Inflammatory macrophage (primary cell): ENCODE results near the gene RAB9A.
"Not testable (repeated sequence)": the region's sequence is repeated elsewhere in the genome, so short reads cannot be mapped to it uniquely, and the experiment has no call there.

Experiments used
- DNase-seq, 2 donors: peaks; one replicate each; pipeline ENCODE4 v3.0.0-alpha.2; 2020 to 2022
- total RNA-seq, 18 experiments: gene quantifications; one replicate each; lab custom pipeline; 2026; ENCODE audit warnings: mixed read lengths in 6 of 18, inconsistent platforms in 2 of 18; lab: John Stamatoyannopoulos, UW

Gene RAB9A, protein sequence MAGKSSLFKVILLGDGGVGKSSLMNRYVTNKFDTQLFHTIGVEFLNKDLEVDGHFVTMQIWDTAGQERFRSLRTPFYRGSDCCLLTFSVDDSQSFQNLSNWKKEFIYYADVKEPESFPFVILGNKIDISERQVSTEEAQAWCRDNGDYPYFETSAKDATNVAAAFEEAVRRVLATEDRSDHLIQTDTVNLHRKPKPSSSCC
- total RNA-seq, result 21.9 to 51.3 (median 35.8) reads per million in 18 experiments

DNA sequence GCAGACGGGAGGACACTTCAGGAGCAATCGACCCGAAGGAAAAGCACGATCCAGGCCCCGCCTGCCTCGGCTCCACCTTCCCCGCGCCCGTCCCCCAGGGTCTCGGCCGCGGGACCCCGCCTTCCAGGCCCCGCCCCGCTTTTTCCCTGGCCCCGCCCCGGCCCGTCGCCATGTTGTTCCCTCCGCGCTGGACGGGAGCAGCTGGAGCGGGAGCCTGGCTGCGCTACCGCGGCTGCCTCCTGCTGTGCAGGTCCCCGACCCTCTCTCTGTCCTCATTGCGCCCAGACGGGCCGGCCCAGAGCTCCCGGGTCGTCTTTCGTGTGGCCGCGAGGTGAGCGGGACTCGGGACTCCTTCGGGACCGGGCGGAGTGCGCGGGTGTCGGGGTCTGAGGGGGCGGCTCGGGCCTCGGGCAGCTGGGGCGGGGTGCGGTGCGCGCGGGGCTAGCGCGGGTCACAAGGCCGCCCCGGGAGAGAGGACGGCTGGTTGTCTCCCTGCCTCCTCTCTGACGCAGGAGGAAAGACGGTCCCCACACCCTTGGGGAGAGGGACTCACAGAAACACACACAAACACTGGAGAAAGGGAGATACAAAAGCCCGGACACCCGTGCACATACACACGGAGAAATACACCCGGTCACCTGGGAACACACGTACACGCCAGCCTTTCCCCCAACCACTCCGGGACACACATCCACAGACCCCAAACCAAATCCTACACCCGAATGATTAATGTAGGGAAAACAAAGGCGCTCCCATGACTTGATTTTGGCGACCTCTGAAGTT lies at the start of gene RAB9A:
TSS of gene RAB9A (plus strand) at position 171 of the 783 bp plus-strand sequence. CDS start 19,619 bp downstream, outside the sequence.
- DNase-seq, result peak; percentile 74 to 80

DNA sequence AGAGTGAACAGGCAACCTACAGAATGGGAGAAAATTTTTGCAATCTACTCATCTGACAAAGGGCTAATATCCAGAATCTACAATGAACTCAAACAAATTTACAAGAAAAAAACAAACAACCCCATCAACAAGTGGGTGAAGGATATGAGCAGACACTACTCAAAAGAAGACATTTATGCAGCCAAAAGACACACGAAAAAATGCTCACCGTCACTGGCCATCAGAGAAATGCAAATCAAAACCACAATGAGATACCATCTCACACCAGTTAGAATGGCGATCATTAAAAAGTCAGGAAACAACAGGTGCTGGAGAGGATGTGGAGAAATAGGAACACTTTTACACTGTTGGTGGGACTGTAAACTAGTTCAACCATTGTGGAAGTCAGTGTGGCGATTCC lies 47.2 kb upstream of the RAB9A start:
- not testable (repeated sequence) for DNase-seq

DNA sequence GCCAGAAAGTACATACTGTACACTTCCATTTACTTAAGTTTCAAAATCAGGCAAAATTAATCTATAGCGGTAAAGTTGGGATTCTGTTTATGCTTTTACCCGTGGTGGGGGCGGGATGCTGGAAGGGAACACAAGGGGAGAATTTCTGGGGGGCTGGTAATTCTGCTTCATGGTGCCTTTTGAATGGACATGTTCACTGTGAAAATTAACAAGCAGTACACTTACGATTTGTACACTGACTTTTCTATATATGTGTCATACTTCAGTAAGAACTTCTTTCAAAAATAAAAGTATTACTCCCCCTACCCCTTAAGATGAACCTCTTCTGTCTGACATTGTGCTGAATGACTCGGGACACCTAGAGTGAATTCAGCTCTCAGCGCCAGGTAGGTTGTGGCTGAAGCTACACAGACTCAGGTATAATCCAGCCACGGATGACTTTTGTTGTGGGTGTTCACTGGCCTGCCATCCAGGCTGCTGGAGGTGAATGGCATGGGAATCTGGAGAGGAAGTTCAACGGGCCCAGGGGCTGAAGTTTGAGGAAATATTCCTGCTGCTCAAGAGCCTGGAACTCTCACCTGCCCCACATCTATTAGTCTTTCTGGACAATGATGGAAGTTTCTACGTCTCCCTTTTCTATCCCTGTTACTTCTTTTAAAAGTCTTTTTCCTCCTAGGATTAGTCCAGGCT lies 43.3 kb upstream of the RAB9A start:
- no peak for DNase-seq

DNA sequence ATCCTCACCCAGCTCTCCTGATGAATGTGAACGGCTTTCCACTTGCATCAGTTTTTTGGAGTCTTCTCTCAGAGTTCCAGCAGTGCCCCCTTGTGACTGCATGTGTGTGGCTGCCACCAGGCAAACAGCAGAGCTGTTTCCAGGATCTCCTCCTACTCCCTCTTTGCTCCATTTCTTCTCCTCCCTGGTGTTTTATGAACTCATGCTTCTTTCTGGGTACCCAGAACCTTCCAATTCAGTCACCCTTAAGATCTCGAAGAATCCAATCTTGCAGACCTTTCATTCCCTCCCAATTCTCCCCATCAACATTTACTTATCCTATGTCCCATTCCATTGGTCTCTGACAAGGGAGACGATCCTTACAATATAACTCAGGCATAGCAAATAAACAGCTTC lies 42.8 kb upstream of the RAB9A start:
- peak in 1 of 2 donors; percentile 60 for DNase-seq

DNA sequence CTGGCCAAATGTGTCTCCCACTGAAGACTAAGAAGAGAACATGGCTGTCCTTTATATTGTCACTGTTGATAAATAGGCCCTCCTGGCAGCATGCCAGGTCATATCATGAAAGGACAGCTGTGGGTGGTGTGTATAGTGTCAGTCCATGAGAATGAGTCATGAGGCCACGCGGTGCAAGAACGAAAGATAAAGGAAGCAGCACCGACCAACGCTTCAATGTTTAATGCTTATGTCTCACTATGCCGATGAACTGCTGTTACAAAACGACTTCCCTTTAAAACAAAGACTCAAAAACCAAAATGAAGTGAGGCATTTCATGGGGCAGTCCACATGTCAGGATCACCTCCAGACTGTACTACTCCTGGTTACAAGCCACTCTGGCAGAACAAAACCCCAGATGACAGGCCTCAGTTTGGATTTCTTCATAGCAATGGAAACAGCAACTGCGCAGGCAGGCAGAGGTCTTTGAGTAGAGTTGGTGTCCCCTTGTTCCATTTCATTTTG lies 41.2 kb upstream of the RAB9A start:
- peak; percentile 56 to 88 for DNase-seq

DNA sequence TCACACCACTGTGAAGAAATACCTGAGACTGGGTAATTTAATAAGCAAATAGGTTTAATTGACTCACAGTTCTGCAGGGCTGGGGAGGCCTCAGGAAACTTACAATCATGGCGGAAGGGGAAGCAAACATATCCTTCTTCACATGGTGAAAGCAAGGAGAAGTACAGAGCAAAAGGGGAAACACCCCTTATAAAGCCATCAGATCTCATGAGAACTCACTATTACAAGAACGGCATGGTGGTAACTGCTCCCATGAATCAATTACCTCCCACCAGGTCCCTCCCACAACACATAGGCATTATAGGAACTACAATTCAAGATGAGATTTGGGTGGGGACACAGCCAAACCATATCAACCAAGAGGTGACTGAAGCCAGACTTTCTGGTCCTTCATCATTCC lies 40.6 kb upstream of the RAB9A start:
- DNase-seq, result peak; percentile 28 to 32

DNA sequence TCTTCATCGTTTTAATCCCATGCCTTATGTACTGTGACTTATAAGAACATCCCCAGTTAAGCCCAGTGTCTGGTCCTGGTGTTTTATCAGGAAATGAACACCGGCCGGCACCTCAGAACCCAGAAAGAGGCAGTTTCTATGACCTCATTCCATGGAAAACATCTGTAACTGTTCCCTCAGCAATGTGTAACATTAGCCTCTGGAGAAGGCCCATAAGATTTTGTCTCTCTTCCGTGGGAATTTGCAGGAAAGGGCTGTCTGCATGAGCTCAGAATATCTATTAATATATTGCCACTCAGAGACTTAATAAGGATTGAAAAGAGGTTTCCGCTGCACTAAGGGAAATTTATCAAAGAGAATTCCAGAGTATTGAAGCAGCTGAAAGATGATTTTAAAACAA lies 39.1 kb upstream of the RAB9A start:
- DNase-seq, result no peak

DNA sequence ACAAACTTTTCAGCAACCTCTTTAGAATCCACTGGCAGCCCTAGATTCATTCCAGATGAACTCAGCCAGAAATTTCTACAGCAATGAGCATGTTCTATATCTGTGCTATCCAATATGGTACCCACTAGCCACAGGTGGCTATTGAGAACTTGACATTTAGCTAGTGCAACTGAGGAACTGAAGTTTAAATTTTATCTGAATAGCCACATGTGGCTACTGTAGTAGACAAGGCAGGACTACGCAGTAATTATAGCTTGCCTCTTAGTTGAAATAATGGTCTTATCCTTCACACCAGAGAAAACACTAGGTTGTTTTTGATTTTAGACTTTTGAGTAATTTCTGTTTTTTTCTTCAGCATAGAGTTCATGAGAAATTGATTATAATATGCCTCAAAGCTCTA lies 38.6 kb upstream of the RAB9A start:
- no peak for DNase-seq

DNA sequence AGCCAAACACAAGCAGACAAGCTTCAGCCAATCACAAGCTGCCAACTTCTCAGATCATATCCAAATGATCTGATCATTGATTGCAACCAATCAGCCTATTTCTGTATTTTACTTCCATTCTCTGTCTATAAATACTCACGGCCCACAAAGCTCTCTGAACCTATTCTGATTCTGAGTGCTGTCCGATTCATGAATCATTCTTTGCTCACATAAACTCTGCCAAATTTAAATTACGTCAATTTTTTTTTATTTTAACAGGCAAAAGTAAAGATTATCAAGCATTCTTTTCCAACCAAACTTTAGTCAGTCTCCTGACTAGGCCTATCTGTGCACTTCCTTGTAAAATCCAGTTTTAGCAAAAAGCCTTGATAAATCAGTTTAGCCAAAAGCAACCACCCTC lies 37.8 kb upstream of the RAB9A start:
- DNase-seq, result no peak

DNA sequence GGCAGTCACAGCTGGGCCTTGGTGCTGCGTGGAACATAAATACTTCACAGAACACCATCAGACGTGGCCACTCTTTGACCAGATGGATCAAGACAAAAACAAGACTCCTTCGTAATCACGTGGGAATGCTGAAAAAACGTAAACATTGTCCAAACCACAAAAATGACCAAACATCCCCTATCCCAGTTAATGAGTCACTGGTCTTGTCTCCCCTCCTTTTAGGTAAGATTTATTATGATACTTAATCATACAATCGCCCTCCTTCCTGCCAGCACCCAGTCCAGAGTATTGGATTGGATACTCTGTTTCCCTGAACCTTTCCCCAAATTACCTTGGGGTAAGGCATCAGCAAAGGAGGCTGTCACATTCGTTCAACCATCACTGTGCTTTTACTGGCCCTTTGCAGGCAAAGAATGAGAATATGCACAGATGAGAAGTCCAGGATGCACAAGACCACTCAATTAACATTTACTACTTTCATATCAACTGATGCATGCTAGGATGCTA lies 36.6 kb upstream of the RAB9A start:
- no peak for DNase-seq

DNA sequence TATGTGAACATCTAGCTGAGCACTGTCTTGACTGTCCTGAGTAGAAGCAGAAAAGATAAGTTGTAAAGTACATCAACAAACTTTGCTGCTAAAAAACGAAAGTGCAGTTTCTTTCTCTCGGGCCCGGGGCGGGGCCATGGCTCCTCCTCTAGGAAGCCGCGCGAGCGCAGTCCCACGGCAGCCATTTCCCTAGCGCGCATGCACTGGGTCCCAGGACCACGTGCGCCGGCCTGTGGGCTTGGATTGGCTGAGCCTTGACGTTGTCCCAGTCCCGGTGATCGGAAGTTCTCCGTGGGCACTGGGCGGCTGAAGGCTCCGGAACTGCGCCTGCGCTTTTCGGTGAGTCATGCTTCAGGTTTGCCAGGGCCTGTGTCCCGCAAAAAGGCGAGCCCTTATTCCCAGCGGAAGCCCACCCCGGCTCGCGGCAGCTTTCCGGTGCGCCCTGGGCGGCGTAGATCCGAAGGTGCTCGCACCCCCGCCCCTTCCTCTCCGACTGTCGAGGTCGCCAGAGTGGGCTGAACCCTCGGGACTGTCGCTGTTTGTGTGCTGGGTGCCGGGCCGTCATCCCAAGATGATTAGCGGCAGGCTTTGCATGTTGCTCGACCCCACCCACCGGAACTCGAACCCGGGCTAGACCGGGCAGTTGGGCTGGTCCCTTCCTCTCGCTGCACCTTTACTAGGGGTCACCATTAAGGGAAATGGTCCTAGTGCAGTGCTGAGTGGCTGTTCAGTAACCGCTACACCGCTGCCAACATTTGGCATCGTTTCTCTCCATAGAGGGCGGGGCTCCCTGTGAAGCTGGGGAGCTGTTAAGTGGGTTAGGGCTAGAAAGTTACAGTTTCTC lies 35.9 kb upstream of the RAB9A start, which contains the start of gene TCEANC:
TSS of gene TCEANC (plus strand) at position 292 of the 844 bp plus-strand sequence. CDS start 9,368 bp downstream, outside the sequence.
- DNase-seq, result peak; percentile 93 to 96

DNA sequence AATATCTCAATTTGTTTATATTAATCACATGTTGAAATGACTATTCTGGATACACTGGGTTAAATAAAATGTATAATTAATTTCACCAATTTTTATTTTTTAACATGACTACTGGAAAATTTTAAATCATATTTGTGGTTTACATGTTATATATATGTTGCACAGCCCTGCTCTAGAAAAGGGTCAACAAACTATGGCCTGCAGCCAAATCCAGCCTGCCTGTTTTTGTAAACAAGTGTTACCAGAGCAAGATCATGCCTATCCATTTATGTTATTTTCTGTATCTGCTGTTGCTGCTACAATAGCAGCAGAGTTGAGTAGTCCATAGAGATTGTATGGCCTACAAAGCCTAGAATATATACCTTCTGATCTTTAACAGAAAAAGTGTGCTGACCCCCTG lies 34.8 kb upstream of the RAB9A start:
- DNase-seq, result no peak

DNA sequence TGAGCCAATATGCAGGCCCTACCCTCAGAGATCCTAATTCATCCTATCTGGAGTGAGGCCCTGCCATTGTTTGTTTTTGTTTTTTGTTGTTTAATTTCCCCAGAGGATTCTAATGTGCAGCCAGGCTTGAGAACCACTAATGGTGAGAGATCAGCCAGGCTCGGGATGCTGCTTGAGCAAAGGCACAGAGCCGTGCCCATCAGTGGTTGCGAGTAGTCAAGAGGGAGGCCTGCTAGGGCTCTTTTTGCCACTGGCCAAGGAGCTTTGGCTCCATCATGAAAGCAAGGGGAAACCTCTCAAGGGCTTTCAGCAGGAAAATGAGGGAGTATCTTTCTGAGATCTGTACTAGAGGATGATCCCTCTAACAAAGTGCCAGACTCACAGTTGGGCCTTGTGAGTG lies 33.3 kb upstream of the RAB9A start:
- no peak for DNase-seq

DNA sequence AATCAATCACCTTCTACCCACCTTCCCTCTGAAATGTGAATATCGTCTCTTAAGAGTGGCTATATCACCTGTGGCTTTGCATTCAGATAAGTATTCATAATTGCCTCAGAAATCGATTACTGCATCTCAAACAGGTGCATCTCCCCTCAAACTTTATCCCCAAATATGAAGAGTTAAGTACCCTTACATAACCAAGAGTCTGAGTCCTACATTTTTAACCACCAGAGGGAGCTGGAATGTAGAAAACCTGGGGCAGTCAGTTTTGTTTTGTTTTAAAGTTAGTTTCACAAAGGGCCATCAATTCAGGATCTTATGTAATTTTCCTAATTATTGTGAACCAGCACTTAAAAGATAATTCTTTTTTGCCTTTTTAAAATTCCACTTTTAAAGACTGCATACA lies 30.3 kb upstream of the RAB9A start:
- DNase-seq, result peak; percentile 49 to 59

DNA sequence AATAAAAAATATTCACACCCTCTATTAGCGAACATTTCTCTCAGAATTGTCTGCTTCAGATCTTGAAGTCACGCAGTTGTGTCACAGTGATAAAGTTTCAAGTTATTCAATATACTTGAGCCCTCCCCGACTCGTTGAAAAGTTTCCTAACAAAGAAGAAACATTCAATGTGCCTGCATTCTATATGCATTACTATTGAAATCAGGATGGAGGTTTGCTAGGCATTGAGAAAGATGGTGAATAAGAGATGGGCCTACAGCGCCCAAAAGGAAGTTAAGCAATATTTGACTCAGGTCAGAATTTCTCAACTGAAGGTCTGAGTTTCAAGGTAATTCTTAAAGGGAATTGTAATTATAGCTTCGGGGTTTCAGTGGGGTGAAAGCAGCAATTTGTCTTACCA lies 29.9 kb upstream of the RAB9A start:
- peak; percentile 37 to 53 for DNase-seq

DNA sequence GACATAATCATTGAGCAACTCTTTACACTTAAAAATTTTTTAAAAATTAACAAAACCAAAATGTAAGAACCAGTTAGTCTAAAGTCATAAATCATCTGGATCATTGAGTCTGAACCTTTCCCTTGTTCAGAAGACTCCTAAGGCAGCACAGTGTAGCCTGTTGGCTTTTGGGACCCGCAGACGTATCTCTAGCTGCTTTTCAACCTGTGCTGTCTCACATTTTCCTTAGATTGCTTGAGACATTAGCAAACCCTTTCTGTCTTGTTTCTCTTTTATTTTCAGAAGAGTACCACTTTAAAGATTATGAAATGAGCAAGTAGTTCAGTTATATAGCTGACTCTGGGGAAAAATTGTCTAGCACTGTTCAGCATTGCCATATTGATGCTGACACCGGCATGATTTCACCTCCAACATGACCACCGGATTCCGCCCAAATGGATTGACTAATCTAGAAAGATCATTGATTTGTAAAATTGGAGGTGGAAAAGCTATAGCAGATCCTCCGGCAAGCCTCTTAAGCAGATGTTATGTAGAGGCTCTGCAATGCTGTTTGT lies 27.1 kb upstream of the RAB9A start:
- no peak for DNase-seq

DNA sequence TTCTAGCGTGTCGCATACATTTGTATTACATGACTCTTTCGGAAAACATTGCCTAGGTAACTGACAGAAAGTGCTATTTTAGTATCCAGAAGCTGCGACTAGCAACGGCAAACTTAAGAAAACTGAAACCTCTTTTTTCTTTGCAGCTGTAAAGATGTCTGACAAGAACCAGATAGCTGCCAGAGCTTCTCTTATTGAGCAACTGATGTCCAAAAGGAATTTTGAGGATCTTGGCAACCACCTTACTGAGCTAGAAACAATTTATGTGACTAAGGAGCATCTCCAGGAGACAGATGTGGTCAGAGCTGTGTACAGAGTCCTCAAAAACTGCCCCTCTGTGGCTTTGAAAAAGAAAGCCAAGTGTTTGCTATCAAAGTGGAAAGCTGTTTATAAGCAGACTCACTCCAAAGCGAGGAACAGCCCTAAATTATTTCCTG lies 26.6 kb upstream of the RAB9A start:
- DNase-seq, result no peak

DNA sequence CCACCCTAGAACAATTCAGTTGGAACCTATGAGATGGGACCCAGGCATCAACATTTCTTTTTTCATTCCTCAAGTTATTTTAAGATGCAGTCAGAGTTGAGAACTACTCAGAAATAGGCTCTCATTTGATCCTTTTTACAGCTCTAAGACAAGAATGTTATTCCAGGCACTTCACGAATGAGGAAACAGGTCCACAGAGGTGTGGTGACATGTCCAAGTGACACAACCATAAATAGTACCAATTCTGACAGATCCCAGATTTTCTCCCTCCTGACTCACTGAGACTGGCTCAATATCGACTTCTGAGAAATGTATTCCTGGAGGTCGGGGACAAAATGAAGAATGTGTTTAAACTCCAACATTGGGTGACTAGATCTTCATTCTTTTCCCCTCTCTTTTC lies 24.9 kb upstream of the RAB9A start:
- DNase-seq, result no peak

DNA sequence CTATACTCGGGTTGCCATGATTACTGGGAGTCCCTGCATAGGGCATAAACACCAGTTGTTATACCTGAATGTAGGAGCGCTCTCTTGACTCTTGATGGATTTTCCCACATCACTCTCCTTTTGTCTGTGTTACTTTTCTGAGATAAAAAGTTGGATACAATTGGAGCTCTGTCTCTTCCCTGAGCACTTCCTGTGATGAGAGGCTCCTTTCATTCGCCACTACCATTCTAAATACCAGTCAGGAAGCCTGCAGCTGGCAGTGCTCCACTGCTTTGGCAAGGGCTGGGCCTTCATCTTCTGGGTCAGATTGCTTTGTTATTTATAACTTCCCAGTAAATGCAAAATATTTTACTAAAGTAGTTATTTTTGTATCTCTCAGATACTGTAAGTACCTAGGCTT lies 22.1 kb upstream of the RAB9A start:
- DNase-seq, result no peak

DNA sequence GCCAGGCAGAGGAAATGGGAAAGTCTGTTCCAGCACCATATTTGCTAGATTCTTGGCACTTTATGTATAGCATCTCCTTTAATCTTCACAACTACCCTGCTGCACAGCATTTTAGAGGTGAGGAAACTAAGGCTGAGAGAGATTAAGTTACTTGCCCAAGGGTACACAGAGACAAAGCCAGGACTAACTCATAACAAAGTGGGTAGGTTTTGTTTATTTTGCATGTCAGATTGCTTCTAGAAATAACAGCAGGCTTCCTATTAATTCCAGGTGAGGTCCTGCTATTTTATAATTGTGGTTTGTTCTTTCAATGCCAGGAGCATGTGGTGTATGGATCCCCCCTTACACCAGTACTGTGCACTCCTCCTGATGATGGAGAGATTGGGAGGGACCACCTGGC lies 21.0 kb upstream of the RAB9A start:
- no peak for DNase-seq

DNA sequence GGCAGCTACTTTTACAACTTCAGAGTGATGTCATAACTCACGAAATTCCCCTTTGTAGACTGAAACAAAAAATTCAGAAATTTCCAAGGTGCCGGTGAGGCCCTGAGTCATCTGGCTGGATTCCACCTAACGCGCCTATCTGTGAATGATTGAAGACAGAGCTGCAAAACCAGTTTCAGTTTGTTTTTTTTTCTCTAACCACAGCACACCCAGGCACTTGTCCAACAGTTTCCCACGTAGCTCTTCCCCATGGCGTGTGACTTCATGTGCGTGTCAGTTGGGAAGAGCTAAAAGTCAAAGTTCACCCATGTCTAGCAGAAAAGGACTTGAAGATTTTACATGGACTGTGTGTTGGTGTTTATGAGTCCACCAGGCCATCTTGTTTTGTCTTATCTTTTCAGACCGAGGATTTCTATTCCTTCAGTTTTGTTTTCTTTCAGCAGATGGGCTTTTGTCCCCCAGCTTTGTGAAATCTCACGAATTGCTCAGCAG lies 19.6 kb upstream of the RAB9A start:
- peak; percentile 67 to 81 for DNase-seq

DNA sequence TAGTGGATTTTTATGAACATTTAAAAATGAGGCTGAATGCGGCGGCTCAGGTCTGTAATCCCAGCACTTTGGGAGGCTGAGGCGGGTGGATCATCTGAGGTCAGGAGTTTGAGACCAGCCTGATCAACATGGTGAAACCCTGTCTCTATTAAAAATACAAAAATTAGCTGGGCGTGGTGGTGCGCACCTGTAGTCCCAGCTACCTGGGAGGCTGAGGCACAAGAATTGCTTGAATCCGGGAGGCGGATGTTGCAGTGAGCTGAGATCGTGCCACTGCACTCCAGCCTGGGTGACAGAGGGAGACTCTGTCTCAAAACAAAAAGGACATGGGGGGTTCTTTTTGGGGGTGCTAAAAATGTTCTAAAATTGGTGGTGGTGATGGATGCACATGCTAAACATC lies 19.2 kb upstream of the RAB9A start:
- DNase-seq, result not testable (repeated sequence)
